Stimulated activated CD8-positive, alpha-beta memory T cell treated with anti-CD3 and anti-CD28 coated beads, Interleukin-4, amount 100 ng/mL, for 1 hour (primary cell): ENCODE results near the gene CFAP161.
"Not testable (repeated sequence)": the region's sequence is repeated elsewhere in the genome, so short reads cannot be mapped to it uniquely, and the experiment has no call there.

ENCODE experiments used
- DNase-seq, 2 donors: peaks; one replicate each; pipeline ENCODE4 v3.0.0-alpha.2; 2020; ENCODE audit warnings: low read depth in 2 of 2, low spot score in 1 of 2

Gene CFAP161

GRCh38 chr15:81106560-81106959 is 27.5 kb upstream of the CFAP161 start:
- no peak for DNase-seq

- no peak for DNase-seq
These were observed 26.2 kb upstream of the CFAP161 start for GRCh38 chr15:81107889-81108288.

GRCh38 chr15:81108427-81108826 is 25.6 kb upstream of the CFAP161 start:
- DNase-seq: no peak

GRCh38 chr15:81111018-81111417 is 23.1 kb upstream of the CFAP161 start:
- no peak for DNase-seq

- no peak for DNase-seq
These were observed 22.3 kb upstream of the CFAP161 start for GRCh38 chr15:81111510-81112470.

GRCh38 chr15:81113204-81113657 is 20.8 kb upstream of the CFAP161 start:
- DNase-seq: no peak

- no peak for DNase-seq
These were observed 20.2 kb upstream of the CFAP161 start for GRCh38 chr15:81113861-81114291.

GRCh38 chr15:81115054-81115939 is 18.8 kb upstream of the CFAP161 start:
- no peak for DNase-seq

- no peak for DNase-seq
These were observed 16.9 kb upstream of the CFAP161 start for GRCh38 chr15:81117136-81117535.

GRCh38 chr15:81117581-81117980 is 16.5 kb upstream of the CFAP161 start:
- no peak for DNase-seq

GRCh38 chr15:81118361-81118760 is 15.7 kb upstream of the CFAP161 start:
- no peak for DNase-seq

GRCh38 chr15:81120069-81120468 is 14.0 kb upstream of the CFAP161 start:
- no peak for DNase-seq

- DNase-seq: no peak
These were observed 7.2 kb upstream of the CFAP161 start for GRCh38 chr15:81126892-81127291.

GRCh38 chr15:81141478-81141877 is 7.4 kb downstream of the CFAP161 start:
- not testable (repeated sequence) for DNase-seq

- no peak for DNase-seq
These were observed 11.9 kb downstream of the CFAP161 start for GRCh38 chr15:81146006-81146405.

GRCh38 chr15:81146466-81146865 is 12.4 kb downstream of the CFAP161 start:
- DNase-seq: no peak

- DNase-seq: no peak
These were observed 17.3 kb downstream of the CFAP161 start for GRCh38 chr15:81151389-81151788.

GRCh38 chr15:81152339-81152738 is 18.3 kb downstream of the CFAP161 start:
- DNase-seq: no peak

- no peak for DNase-seq
These were observed 18.7 kb downstream of the CFAP161 start for GRCh38 chr15:81152799-81153198.

- no peak for DNase-seq
These were observed 21.5 kb downstream of the CFAP161 start for GRCh38 chr15:81155375-81156218.

- DNase-seq: no peak
These were observed 22.3 kb downstream of the CFAP161 start for GRCh38 chr15:81156324-81156723.
